WI38 (cell line): ENCODE measurements around the gene HSPA12A.

Experiments
- H3K4me3 ChIP-seq: 2 replicates; pipeline ENCODE4 v1.5.1; 2011; ENCODE audit warnings: low read depth, mild to moderate bottlenecking, control low read depth, low read length
- CTCF ChIP-seq: IDR thresholded peaks from 2 replicates; pipeline ENCODE4 v1.5.1; 2012; ENCODE audit warnings: low read depth, mild to moderate bottlenecking, control low read depth, low read length

Gene HSPA12A

GRCh38 chr10:116683821-116684220 lies 58.5 kb downstream of the HSPA12A start:
- TF ChIP-seq CTCF = no peak
- no peak overlapping the region for H3K4me3 ChIP-seq

- no peak overlapping the region for H3K4me3 ChIP-seq
- no peak for TF ChIP-seq CTCF
These were observed 59.2 kb downstream of the HSPA12A start for GRCh38 chr10:116683166-116683565.

- no peak overlapping the region for H3K4me3 ChIP-seq
- TF ChIP-seq CTCF = no peak
These were observed 63.0 kb downstream of the HSPA12A start for GRCh38 chr10:116679351-116679750.

- TF ChIP-seq CTCF = no peak
- H3K4me3 ChIP-seq = no peak overlapping the region
These were observed 65.7 kb downstream of the HSPA12A start for GRCh38 chr10:116676633-116677032.

GRCh38 chr10:116676118-116676517 lies 66.2 kb downstream of the HSPA12A start:
- TF ChIP-seq CTCF = no peak
- no peak overlapping the region for H3K4me3 ChIP-seq

GRCh38 chr10:116674901-116675423 lies 67.4 kb downstream of the HSPA12A start:
- TF ChIP-seq CTCF = no peak
- no peak overlapping the region for H3K4me3 ChIP-seq

GRCh38 chr10:116673866-116674265 lies 68.5 kb downstream of the HSPA12A start:
- no peak overlapping the region for H3K4me3 ChIP-seq
- TF ChIP-seq CTCF = no peak
